ENCODE results near the gene SH3PXD2A. TPM values are rescaled to one million over a fixed set of nuclear protein-coding genes. Genes with fewer than 3 reads are reported as not detected.

SH3PXD2A gene
- total RNA-seq, 1 donor from 2014 or later, result 35.2 TPM

- Histone ChIP-seq H3K27ac (no peak overlapping the region), H3K4me3 (no peak overlapping the region), H3K4me1 (no peaks in the 10 kb centered on the region), H3K27me3 (no peaks in the 10 kb centered on the region), H3K36me3 (no peaks in the 10 kb centered on the region), H3K9me3 (no peaks in the 10 kb centered on the region)
- DNase-seq (no peak), ATAC-seq (no peak)
- no peak for TF ChIP-seq CTCF (IDR thresholded peaks at IDR 0.05)
- intact Hi-C loops (cut with DNase I), result no loop called here
Measured at GRCh38 chr10:103709341-103709920, 145.9 kb downstream of the SH3PXD2A start.

DNA sequence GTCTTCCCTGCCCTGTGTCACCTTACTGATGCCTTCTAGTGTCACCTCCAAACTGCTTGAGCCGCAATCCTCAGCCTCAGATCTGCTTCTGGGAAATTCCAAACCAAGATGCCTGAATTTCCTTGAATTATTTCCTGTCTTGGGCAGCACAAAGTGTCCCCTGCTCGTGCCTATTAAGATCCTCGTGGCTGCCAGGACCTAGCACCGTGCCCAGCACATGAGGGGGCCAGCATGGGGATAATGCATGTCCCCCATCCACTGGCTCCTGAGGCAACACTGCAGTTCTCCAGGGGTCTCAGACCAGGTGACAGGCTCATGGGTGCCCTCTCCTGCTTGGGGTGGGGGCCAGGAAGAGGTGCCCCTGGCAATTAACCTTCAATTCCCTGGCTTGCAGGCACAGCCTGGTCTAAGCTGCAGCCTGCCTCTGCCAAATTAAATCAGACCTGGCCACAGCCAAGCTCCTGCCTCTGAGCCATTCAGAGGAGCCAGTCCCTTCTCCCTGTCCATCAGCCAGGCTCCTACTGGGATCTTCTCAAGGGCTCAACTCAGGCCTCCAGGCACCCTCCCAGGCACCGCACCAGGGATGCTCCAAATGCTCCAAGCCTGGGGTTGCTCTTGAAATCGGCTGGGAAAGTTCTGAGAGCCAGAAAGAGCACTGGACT is 146.6 kb downstream of the SH3PXD2A start:
- no peak for TF ChIP-seq CTCF (IDR thresholded peaks at IDR 0.05)
- Histone ChIP-seq H3K9me3 (no peaks in the 10 kb centered on the region), H3K4me1 (no peaks in the 10 kb centered on the region), H3K27me3 (no peaks in the 10 kb centered on the region), H3K36me3 (no peaks in the 10 kb centered on the region), H3K4me3 (no peak overlapping the region), H3K27ac (no peak overlapping the region)
- ATAC-seq, result no peak
- intact Hi-C loops (cut with DNase I), result no loop called here
- no peak for DNase-seq

- no peaks in the 10 kb centered on the region for H3K4me1 ChIP-seq
- DNase-seq (no peak), ATAC-seq (no peak)
- no peaks in the 10 kb centered on the region for H3K36me3 ChIP-seq
- no peak overlapping the region for H3K27ac ChIP-seq
- no peaks in the 10 kb centered on the region for H3K9me3 ChIP-seq
- intact Hi-C loops (cut with DNase I), result no loop called here
- TF ChIP-seq CTCF (IDR thresholded peaks at IDR 0.05), result no peak
- no peaks in the 10 kb centered on the region for H3K27me3 ChIP-seq
- no peak overlapping the region for H3K4me3 ChIP-seq
Measured at GRCh38 chr10:103707956-103708626, 147.3 kb downstream of the SH3PXD2A start.

GRCh38 chr10:103706762-103707161 is 148.6 kb downstream of the SH3PXD2A start:
- Histone ChIP-seq H3K4me3 (no peak overlapping the region), H3K9me3 (no peaks in the 10 kb centered on the region), H3K27ac (no peak overlapping the region), H3K36me3 (no peaks in the 10 kb centered on the region), H3K27me3 (no peaks in the 10 kb centered on the region), H3K4me1 (no peaks in the 10 kb centered on the region)
- no peak for TF ChIP-seq CTCF (IDR thresholded peaks at IDR 0.05)
- ATAC-seq (no peak), DNase-seq (no peak)
- intact Hi-C loops (cut with DNase I), result no loop called here

DNA sequence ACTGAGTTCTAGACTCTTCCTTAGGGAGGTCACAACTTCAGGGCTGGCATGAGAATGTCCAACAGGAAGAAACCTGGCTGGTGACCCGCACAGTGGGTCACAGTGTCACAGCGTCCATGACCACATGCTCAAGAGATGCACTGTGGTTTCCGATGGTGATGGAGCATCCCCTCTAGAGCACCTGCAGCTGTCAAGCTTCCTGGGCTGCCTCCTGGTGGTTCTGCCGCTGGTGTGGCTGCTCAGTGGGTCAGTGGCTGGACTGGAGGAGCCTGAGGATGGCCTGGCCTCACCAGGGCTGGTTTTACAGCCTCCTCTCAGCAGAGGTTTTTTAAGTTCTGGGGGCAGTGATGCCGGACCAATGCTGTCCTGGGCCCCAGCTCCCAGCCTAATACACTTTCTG is 149.3 kb downstream of the SH3PXD2A start:
- H3K9me3 ChIP-seq, result no peaks in the 10 kb centered on the region
- intact Hi-C loops (cut with DNase I), result no loop called here
- DNase-seq (no peak), ATAC-seq (no peak)
- H3K4me1 ChIP-seq, result no peaks in the 10 kb centered on the region
- no peak overlapping the region for H3K4me3 ChIP-seq
- H3K36me3 ChIP-seq, result no peaks in the 10 kb centered on the region
- no peaks in the 10 kb centered on the region for H3K27me3 ChIP-seq
- no peak for TF ChIP-seq CTCF (IDR thresholded peaks at IDR 0.05)
- no peak overlapping the region for H3K27ac ChIP-seq
